ENCODE data around the gene OR10P1. TPM values are rescaled to one million over a fixed set of nuclear protein-coding genes. Genes with fewer than 3 reads are reported as not detected.

The OR10P1 gene
- total and polyA plus RNA-seq, 2 of the 4 experiments (the other 2 are of a cell fraction), result not detected

DNA sequence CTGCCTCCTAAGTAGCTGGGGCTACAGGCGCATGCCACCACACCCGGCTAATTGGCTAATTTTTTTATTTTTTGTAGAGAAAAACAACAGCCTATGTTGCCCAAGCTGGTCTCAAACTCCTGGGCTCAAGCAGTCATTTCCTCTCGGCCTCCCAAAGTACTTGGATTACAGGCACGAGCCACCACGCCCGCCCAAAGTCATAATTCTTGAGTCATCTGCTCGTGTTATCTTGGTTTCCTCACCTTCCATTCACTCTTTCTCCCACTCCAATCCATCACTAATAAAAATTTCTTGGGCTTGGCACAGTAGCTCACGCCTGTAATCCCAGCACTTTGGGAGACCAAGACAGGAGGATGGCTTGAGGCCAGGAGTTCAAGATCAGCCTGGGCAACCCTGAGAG, 39.0 kb downstream of the OR10P1 start:
- Histone ChIP-seq H3K23ac (ENCODE audit: low read depth, low read length) (no peak overlapping the region), H3K9me1 (ENCODE audit: insufficient read depth, low read length) (no peaks in the 10 kb centered on the region), H3K4me2 (ENCODE audit: low read depth, low read length) (no peak overlapping the region), H2AK5ac (ENCODE audit: low read depth, low read length) (no peak overlapping the region), H2BK15ac (ENCODE audit: low read depth, low read length) (no peak overlapping the region), H2BK120ac (ENCODE audit: low read depth, low read length) (no peak overlapping the region), H3K36me3 (ENCODE audit: control insufficient read depth, insufficient read depth, low read length) (no peaks in the 10 kb centered on the region), H3K79me1 (ENCODE audit: low read depth in 1 of 2, low read length in 2 of 2) (no peaks in the 10 kb centered on the region), H4K91ac (ENCODE audit: insufficient read depth, low read depth, low read length) (no peak overlapping the region), H3K4me1 (ENCODE audit: control insufficient read depth, insufficient read depth, low read length) (no peaks in the 10 kb centered on the region), H4K8ac (ENCODE audit: low read depth in 2 of 2, low read length in 2 of 2) (no peak overlapping the region), H3K14ac (replicated peaks; ENCODE audit: low read depth, low read length) (no peak overlapping the region), H3K56ac (ENCODE audit: extremely low read depth, insufficient read depth, low read length) (no peak overlapping the region), H2AFZ (replicated peaks; ENCODE audit: low read length, poor library complexity) (no peak overlapping the region), H2BK20ac (ENCODE audit: low read depth, low read length) (no peak overlapping the region), H3K27me3 (ENCODE audit: control insufficient read depth, insufficient read depth, low read length) (peaks cover 4% of the 10 kb centered on the region), H4K5ac (ENCODE audit: low read depth, low read length) (no peak overlapping the region), H3K9me3 (ENCODE audit: control insufficient read depth, insufficient read depth, low read length) (no peaks in the 10 kb centered on the region), H3K27ac (ENCODE audit: insufficient read depth, low read length) (no peak overlapping the region), H4K20me1 (ENCODE audit: insufficient read depth, low read length) (no peaks in the 10 kb centered on the region), H2BK5ac (ENCODE audit: low read depth, low read length, poor library complexity, severe bottlenecking) (no peak overlapping the region), H3K18ac (ENCODE audit: low read depth, low read length) (no peak overlapping the region), H2AK9ac (replicated peaks; ENCODE audit: low read depth, low read length, poor library complexity) (no peak overlapping the region), H3K9ac (ENCODE audit: low read depth, low read length) (no peak overlapping the region), H3K4me3 (ENCODE audit: insufficient read depth, low read depth, low read length) (no peak overlapping the region), H3K4ac (ENCODE audit: low read depth, low read length) (no peak overlapping the region)
- intact Hi-C loops (cut with micrococcal nuclease) (no loop called here), dilution Hi-C loops (cut with HindIII; ENCODE audit: low sequenced_read_pairs, unreplicated experiment) (no loop called here), in situ Hi-C loops (cut with MboI; ENCODE audit: low sequenced_read_pairs) (no loop called here)
- TF ChIP-seq RFX5 (IDR thresholded peaks at IDR 0.05; ENCODE audit: low read depth, low read length), result no peak
- TF ChIP-seq MXI1 (IDR thresholded peaks at IDR 0.05; ENCODE audit: borderline replicate concordance, low read depth, low read length), result no peak
- TF ChIP-seq USF2 (IDR thresholded peaks at IDR 0.05; ENCODE audit: low read depth, low read length), result no peak
- TF ChIP-seq, protein P1, sequence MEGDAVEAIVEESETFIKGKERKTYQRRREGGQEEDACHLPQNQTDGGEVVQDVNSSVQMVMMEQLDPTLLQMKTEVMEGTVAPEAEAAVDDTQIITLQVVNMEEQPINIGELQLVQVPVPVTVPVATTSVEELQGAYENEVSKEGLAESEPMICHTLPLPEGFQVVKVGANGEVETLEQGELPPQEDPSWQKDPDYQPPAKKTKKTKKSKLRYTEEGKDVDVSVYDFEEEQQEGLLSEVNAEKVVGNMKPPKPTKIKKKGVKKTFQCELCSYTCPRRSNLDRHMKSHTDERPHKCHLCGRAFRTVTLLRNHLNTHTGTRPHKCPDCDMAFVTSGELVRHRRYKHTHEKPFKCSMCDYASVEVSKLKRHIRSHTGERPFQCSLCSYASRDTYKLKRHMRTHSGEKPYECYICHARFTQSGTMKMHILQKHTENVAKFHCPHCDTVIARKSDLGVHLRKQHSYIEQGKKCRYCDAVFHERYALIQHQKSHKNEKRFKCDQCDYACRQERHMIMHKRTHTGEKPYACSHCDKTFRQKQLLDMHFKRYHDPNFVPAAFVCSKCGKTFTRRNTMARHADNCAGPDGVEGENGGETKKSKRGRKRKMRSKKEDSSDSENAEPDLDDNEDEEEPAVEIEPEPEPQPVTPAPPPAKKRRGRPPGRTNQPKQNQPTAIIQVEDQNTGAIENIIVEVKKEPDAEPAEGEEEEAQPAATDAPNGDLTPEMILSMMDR (conservative IDR thresholded peaks at IDR 0.05; ENCODE audit: low read depth, low read length), result no peak
- no peak for TF ChIP-seq RAD21 (IDR thresholded peaks at IDR 0.05; ENCODE audit: low read length)
- no peak for TF ChIP-seq CEBPB (IDR thresholded peaks at IDR 0.05; ENCODE audit: low read depth, low read length)
- no peak for TF ChIP-seq MAZ (IDR thresholded peaks at IDR 0.05; ENCODE audit: borderline replicate concordance, low read depth, low read length)
- no peak for TF ChIP-seq NFE2L2 (IDR thresholded peaks at IDR 0.05; ENCODE audit: low read depth, low read length)
- no peak for TF ChIP-seq CHD1 (IDR thresholded peaks at IDR 0.05; ENCODE audit: low read depth, low read length)
- no peak for TF ChIP-seq BHLHE40 (IDR thresholded peaks at IDR 0.05; ENCODE audit: low read depth, low read length)
- no peak for TF ChIP-seq ELK1 (IDR thresholded peaks at IDR 0.05; ENCODE audit: borderline replicate concordance, low read depth, low read length)
- CTCF ChIA-PET, result interaction anchor here (0.6 to 1.1 kb wide), 3 partner anchors 19 to 54 kb away, joined by 3 read pairs; no protein-coding TSS in a partner anchor
- BruUV-seq (replicated peaks), result no TSS peak
- no peak for ATAC-seq (ENCODE audit: low read depth)
- POLR2A ChIA-PET (ENCODE audit: unreplicated experiment), result no interaction called here
- WGBS, 2 experiments (ENCODE audit: extremely low coverage in 2 of 2, insufficient read length in 1 of 2), result 65% methylated on average over 6 of the region's 8 CpGs; no CpG with 5 or more reads in 1 of the 2 experiments
- DNase-seq, result no peak
